ENCODE measurements around the gene PDP2.

DNA sequence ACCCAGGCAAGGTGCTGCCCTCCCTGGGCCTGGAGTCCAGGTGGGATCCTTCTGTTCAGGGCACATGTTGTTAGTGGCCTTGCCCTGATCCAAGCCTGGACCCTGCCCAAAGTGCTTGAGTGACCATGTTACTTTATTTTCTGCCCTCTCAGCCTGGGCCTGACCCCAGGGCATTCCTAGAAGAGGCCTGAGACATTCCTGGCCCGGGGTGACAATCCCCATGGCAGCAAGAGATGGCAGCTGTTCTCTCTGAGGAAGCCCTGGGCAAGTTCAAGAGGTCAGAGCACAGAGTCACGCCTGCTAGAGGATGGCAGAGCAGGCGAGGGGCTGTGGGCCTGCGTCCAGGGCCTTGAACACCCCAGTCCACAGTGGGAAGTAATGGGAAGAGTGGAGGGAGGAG, 33.4 kb downstream of the PDP2 start:
- TF ChIP-seq POLR2A (IDR thresholded peaks at IDR 0.05; ENCODE audit: low read length) (no peak), GATA1 (IDR thresholded peaks at IDR 0.05; ENCODE audit: low read depth, low read length) (no peak)
